Neural cell (in vitro differentiated cells): ENCODE results near the gene HBZ.

Experiments used
- EP300 ChIP-seq: fragments of 450-650 bp; conservative IDR thresholded peaks from 2 replicates; pipeline ENCODE4 v1.6.1; 2014; ENCODE audit warnings: antibody characterized with exemption, mild to moderate bottlenecking, moderate library complexity; ENCODE audit not compliant: poor library complexity, severe bottlenecking
- EZH2 ChIP-seq: fragments of 200-600, 300-800 bp; shearing (Covaris generic), sonication (generic); IDR thresholded peaks from 2 replicates; pipeline ENCODE4 v1.6.1; 2014; ENCODE audit warnings: antibody characterized with exemption, low read length, borderline replicate concordance, mild to moderate bottlenecking; ENCODE audit not compliant: insufficient read depth, poor library complexity, severe bottlenecking
- MXI1 ChIP-seq: fragments of 450-650 bp; conservative IDR thresholded peaks from 2 replicates; pipeline ENCODE4 v1.6.1; 2014; ENCODE audit warnings: antibody characterized with exemption, mild to moderate bottlenecking; ENCODE audit not compliant: poor library complexity, severe bottlenecking
- POLR2AphosphoS5 ChIP-seq: IDR thresholded peaks from 2 replicates; pipeline ENCODE4 v1.6.1; 2012
- RAD21 ChIP-seq: fragments of 450-650 bp; conservative IDR thresholded peaks from 2 replicates; pipeline ENCODE4 v1.6.1; 2014; ENCODE audit warnings: antibody characterized with exemption, mild to moderate bottlenecking, moderate library complexity
- SMC3 ChIP-seq: fragments of 450-650 bp; conservative IDR thresholded peaks from 2 replicates; pipeline ENCODE4 v1.6.1; 2014; ENCODE audit warnings: antibody characterized with exemption, mild to moderate bottlenecking, moderate library complexity; ENCODE audit not compliant: poor library complexity
- TAF1 ChIP-seq: IDR thresholded peaks from 2 replicates; pipeline ENCODE4 v1.6.1; 2012; ENCODE audit warnings: low read depth
- TF ChIP-seq, protein P1 (sequence below): fragments of 450-650 bp; IDR thresholded peaks from 2 replicates; pipeline ENCODE4 v1.5.1; 2014; ENCODE audit warnings: antibody characterized with exemption, mild to moderate bottlenecking, moderate library complexity; ENCODE audit not compliant: poor library complexity, severe bottlenecking
- TF ChIP-seq, protein P2 (sequence below): IDR thresholded peaks from 2 replicates; pipeline ENCODE4 v1.6.1; 2012; ENCODE audit warnings: borderline replicate concordance

DNA sequence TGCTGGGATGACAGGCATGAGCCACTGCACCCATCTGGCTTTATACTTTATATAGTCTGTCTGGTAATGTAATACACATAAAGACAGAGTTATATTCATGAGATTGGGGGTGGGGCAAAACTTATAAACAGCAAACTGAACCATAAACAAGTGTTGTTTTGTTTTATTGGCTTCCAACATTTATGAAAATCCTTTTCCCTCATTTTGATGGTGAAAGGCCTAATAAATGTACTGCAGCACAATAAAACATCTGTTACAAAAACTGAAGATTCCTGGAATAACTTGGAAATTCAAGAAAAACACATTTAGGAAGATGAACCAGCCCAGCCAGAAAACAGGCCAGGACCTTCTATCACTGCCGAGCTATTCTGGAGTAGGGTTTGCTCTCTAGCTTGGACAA is 30.1 kb upstream of the HBZ start:
- TF ChIP-seq, protein P1, sequence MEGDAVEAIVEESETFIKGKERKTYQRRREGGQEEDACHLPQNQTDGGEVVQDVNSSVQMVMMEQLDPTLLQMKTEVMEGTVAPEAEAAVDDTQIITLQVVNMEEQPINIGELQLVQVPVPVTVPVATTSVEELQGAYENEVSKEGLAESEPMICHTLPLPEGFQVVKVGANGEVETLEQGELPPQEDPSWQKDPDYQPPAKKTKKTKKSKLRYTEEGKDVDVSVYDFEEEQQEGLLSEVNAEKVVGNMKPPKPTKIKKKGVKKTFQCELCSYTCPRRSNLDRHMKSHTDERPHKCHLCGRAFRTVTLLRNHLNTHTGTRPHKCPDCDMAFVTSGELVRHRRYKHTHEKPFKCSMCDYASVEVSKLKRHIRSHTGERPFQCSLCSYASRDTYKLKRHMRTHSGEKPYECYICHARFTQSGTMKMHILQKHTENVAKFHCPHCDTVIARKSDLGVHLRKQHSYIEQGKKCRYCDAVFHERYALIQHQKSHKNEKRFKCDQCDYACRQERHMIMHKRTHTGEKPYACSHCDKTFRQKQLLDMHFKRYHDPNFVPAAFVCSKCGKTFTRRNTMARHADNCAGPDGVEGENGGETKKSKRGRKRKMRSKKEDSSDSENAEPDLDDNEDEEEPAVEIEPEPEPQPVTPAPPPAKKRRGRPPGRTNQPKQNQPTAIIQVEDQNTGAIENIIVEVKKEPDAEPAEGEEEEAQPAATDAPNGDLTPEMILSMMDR = no peak
- TF ChIP-seq MXI1 (no peak), POLR2AphosphoS5 (no peak), EZH2 (no peak), RAD21 (no peak), TAF1 (no peak), EP300 (no peak), SMC3 (no peak)
- TF ChIP-seq, protein P2, sequence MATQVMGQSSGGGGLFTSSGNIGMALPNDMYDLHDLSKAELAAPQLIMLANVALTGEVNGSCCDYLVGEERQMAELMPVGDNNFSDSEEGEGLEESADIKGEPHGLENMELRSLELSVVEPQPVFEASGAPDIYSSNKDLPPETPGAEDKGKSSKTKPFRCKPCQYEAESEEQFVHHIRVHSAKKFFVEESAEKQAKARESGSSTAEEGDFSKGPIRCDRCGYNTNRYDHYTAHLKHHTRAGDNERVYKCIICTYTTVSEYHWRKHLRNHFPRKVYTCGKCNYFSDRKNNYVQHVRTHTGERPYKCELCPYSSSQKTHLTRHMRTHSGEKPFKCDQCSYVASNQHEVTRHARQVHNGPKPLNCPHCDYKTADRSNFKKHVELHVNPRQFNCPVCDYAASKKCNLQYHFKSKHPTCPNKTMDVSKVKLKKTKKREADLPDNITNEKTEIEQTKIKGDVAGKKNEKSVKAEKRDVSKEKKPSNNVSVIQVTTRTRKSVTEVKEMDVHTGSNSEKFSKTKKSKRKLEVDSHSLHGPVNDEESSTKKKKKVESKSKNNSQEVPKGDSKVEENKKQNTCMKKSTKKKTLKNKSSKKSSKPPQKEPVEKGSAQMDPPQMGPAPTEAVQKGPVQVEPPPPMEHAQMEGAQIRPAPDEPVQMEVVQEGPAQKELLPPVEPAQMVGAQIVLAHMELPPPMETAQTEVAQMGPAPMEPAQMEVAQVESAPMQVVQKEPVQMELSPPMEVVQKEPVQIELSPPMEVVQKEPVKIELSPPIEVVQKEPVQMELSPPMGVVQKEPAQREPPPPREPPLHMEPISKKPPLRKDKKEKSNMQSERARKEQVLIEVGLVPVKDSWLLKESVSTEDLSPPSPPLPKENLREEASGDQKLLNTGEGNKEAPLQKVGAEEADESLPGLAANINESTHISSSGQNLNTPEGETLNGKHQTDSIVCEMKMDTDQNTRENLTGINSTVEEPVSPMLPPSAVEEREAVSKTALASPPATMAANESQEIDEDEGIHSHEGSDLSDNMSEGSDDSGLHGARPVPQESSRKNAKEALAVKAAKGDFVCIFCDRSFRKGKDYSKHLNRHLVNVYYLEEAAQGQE = no peak
